GM12878 (cell line): ENCODE results near the gene PGAP3. TPM values are rescaled to one million over a fixed set of nuclear protein-coding genes. Genes with fewer than 3 reads are reported as not detected.

Experiments used
- ATAC-seq: fragments of 200-7000 bp; cut with Tn5 transposase; 3 replicates; pipeline ENCODE4 v1.9.1; 2020; ENCODE audit warnings: mild to moderate bottlenecking, moderate library complexity
- BruUV-seq: library from RNA; stranded (reverse); fragments of 400-500 nt; replicated peaks from 2 replicates; lab custom pipeline; 2021; lab: Mats Ljungman, UMichigan
- CTCF ChIA-PET: fragments of 300-600 bp; sonication (Branson Sonifier 250); formaldehyde crosslinking; extraction: SDS; loops from one replicate; lab custom pipeline; 2021; ENCODE audit warnings: inconsistent platforms; lab: Yijun Ruan, JAX
- POLR2A ChIA-PET: fragments of 350-600 bp; formaldehyde crosslinking; extraction: SDS; loops from one replicate; lab custom pipeline; 2021; ENCODE audit warnings: inconsistent platforms; lab: Charles Lee
- RAD21 ChIA-PET: fragments of 300-600 bp; sonication (Branson Sonifier 250); formaldehyde crosslinking; loops from one replicate; lab custom pipeline; 2023; ENCODE audit warnings: antibody characterized with exemption; ENCODE audit not compliant: unreplicated experiment; lab: Charles Lee
- SMC1A ChIA-PET: fragments of 300-600 bp; sonication (Branson Sonifier 250); formaldehyde crosslinking; loops from one replicate; lab custom pipeline; 2023; ENCODE audit not compliant: unreplicated experiment, uncharacterized antibody; lab: Charles Lee
- DNase-seq: peaks from one replicate; pipeline ENCODE4 v3.0.0-alpha.2; 2011; ENCODE audit warnings: low read depth, low spot score
- FAIRE-seq: peaks from 3 replicates; lab custom pipeline; 2011; peaks lifted over from hg19 to GRCh38; lab: Jason Lieb, UNC
- H2AFZ ChIP-seq: 2 replicates; pipeline ENCODE4 v1.6.0; 2011; ENCODE audit warnings: low read depth, low read length, control low read depth; ENCODE audit not compliant: control insufficient read depth
- H3K27ac ChIP-seq: 2 replicates; pipeline ENCODE4 v1.5.1; 2011; ENCODE audit warnings: control low read depth; ENCODE audit not compliant: control insufficient read depth, insufficient read depth
- H3K27me3 ChIP-seq, 2 experiments: replicated peaks in 1 of 2; 2 replicates each; pipeline versions ENCODE4 v1.6.0 to v1.6.1; 2011; ENCODE audit warnings: low read length in 1 of 2; ENCODE audit not compliant: control insufficient read depth in 2 of 2, insufficient read depth in 2 of 2
- H3K36me3 ChIP-seq, 2 experiments: 2 replicates each; pipeline ENCODE4 v1.5.1; 2011; ENCODE audit warnings: low read length in 1 of 2; ENCODE audit not compliant: control insufficient read depth in 2 of 2, insufficient read depth in 2 of 2
- H3K4me1 ChIP-seq: 2 replicates; pipeline ENCODE4 v1.6.1; 2011; ENCODE audit warnings: mild to moderate bottlenecking, low read length, moderate library complexity, mixed read lengths; ENCODE audit not compliant: control insufficient read depth, insufficient read depth
- H3K4me2 ChIP-seq: 2 replicates; pipeline ENCODE4 v1.6.0; 2011; ENCODE audit warnings: control low read depth; ENCODE audit not compliant: control insufficient read depth, insufficient read depth
- H3K4me3 ChIP-seq: fragments of 200-600 bp; sonication (generic); 2 replicates; pipeline ENCODE4 v1.5.1; 2016
- H3K79me2 ChIP-seq: 2 replicates; pipeline ENCODE4 v1.6.0; 2011; ENCODE audit warnings: low read length; ENCODE audit not compliant: control insufficient read depth, insufficient read depth
- H3K9ac ChIP-seq: 2 replicates; pipeline ENCODE4 v1.8.0; 2011; ENCODE audit warnings: low read length, control low read depth, mixed read lengths; ENCODE audit not compliant: control insufficient read depth, insufficient read depth
- H3K9me3 ChIP-seq: replicated peaks from 3 replicates; pipeline ENCODE4 v1.5.1; 2011; ENCODE audit warnings: mild to moderate bottlenecking, low read length; ENCODE audit not compliant: control insufficient read depth, insufficient read depth
- H4K20me1 ChIP-seq: 2 replicates; pipeline ENCODE4 v1.6.0; 2011; ENCODE audit not compliant: control insufficient read depth, insufficient read depth
- HDAC6 ChIP-seq: fragments of 200-600 bp; sonication (generic); IDR thresholded peaks from one replicate; pipeline ENCODE4 v1.8.0; 2017; ENCODE audit warnings: antibody characterized with exemption; ENCODE audit not compliant: unreplicated experiment
- MYC ChIP-seq: IDR thresholded peaks from 2 replicates; pipeline ENCODE4 v1.6.1; 2011; ENCODE audit warnings: mild to moderate bottlenecking, low read length, moderate library complexity, inconsistent platforms; ENCODE audit not compliant: insufficient read depth, insufficient replicate concordance, insufficient read length, severe bottlenecking
- SUZ12 ChIP-seq: fragments of 200-600 bp; sonication (generic); IDR thresholded peaks from one replicate; pipeline ENCODE4 v1.6.1; 2018; ENCODE audit warnings: antibody characterized with exemption, mild to moderate bottlenecking; ENCODE audit not compliant: unreplicated experiment
- TAF1 ChIP-seq: IDR thresholded peaks from 2 replicates; pipeline ENCODE4 v1.6.1; 2011; ENCODE audit warnings: mild to moderate bottlenecking, low read depth, low read length, borderline replicate concordance
- whole genome bisulfite sequencing: methylation state at CpG from one replicate; pipeline ENCODE4 v1.1.6; 2016; ENCODE audit warnings: low lambda C conversion rate; ENCODE audit not compliant: insufficient replicate concordance, insufficient coverage; ENCODE audit errors: missing lambda C conversion rate; 5-methylcytosine and 5-hydroxymethylcytosine counted together
- in situ Hi-C: fragments of 300-500 bp; cut with MboI; formaldehyde crosslinking; loops from 9 replicates; pipeline ENCODE4 v1.14.3; 2018; ENCODE audit warnings: mixed read lengths
- intact Hi-C: fragments of 100-400 bp; cut with micrococcal nuclease; formaldehyde crosslinking; loops from one replicate; pipeline ENCODE4 v1.14.2; 2022; ENCODE audit not compliant: unreplicated experiment
- polyA plus RNA-seq, 11 experiments: library from polyadenylated mRNA; depleted of rRNA in 4 of 11; unstranded in 6 of 11; stranded (reverse) in 5 of 11; fragments of >200 nt; fragmentation: Nextera tagmentation in 4 of 11; fragmentation: Illumina TruSeq in 1 of 11; extraction: Ambion mirVana in 4 of 11; extraction: Trizol in 1 of 11; gene quantifications; 1 replicate in 1 of 11; 2 replicates in 10 of 11; pipeline versions ENCODE4 v1.2.1 to v1.2.3, GENCODE V29; 2011 to 2016; ENCODE audit warnings: inconsistent platforms in 2 of 11, missing spikeins in 2 of 11, low read depth in 1 of 11
- total RNA-seq, 4 experiments: library from RNA; depleted of rRNA in 3 of 4; stranded (reverse); fragments of >200 nt in 3 of 4; fragmentation: Illumina TruSeq in 1 of 4; extraction: Trizol in 1 of 4; gene quantifications; 2 replicates each; pipeline versions ENCODE4 v1.2.1 to v1.2.3, GENCODE V29; 2013 to 2021
- TF ChIP-seq, protein P1 (sequence below): IDR thresholded peaks from 2 replicates; pipeline ENCODE4 v1.6.1; 2012; ENCODE audit warnings: low read length, inconsistent platforms

Gene PGAP3
- total and polyA plus RNA-seq, 10 of the 15 experiments (the other 5 are each of a cell fraction or from before 2014, with no cell fraction given), result 0.21 to 10.0 (median 5.3) TPM

DNA sequence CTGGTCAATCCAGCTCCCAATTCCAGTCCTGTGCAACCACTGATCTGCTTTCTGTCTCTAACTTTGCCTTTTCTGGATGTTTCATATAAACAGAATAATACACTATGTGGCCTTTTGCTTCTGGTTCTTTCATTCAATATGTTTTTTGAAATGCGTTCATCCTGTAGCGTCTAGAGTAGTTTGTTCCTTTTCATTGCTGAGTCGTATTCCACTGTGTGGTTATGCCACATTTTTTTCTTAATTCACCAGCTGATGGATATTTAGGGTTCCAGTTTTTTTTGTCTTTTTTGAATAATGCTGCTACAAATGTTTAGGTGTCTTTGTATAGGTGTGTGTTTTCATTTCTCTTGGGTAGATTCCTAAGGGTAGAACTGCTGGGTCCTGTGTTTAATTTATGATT is 44.7 kb upstream of the PGAP3 start:
- Histone ChIP-seq H3K79me2 (peaks cover 7% of the 10 kb centered on the region), H3K4me3 (no peak overlapping the region), H2AFZ (no peak overlapping the region), H3K9ac (no peak overlapping the region), H3K27me3 (no peaks in the 10 kb centered on the region), H4K20me1 (no peaks in the 10 kb centered on the region), H3K9me3 (no peaks in the 10 kb centered on the region), H3K36me3 (no peaks in the 10 kb centered on the region), H3K4me1 (peaks cover 3% of the 10 kb centered on the region; the same call in 1 of the 2 replicates), H3K4me2 (no peak overlapping the region), H3K27ac (no peak overlapping the region)
- no peak for TF ChIP-seq MYC
- TF ChIP-seq, protein P1, sequence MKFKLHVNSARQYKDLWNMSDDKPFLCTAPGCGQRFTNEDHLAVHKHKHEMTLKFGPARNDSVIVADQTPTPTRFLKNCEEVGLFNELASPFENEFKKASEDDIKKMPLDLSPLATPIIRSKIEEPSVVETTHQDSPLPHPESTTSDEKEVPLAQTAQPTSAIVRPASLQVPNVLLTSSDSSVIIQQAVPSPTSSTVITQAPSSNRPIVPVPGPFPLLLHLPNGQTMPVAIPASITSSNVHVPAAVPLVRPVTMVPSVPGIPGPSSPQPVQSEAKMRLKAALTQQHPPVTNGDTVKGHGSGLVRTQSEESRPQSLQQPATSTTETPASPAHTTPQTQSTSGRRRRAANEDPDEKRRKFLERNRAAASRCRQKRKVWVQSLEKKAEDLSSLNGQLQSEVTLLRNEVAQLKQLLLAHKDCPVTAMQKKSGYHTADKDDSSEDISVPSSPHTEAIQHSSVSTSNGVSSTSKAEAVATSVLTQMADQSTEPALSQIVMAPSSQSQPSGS, result no peak
- no peak for TF ChIP-seq TAF1
- TF ChIP-seq SUZ12, result no peak
- no peak for TF ChIP-seq HDAC6
- WGBS, result 98% methylated on average over 3 of the region's 3 CpGs
- intact Hi-C loops (loop anchor here (5.0 kb wide), 1 partner anchor 110 kb away; no protein-coding TSS in a partner anchor), in situ Hi-C loops (no loop called here)
- no peak for DNase-seq
- CTCF ChIA-PET, result interaction anchor here (0.7 to 5.6 kb wide), 10 partner anchors 12 to 128 kb away, joined by 3 to 79 read pairs (median 12); partner anchors contain the start of genes PNMT and STARD3
- BruUV-seq, result no TSS peak
- POLR2A ChIA-PET, result interaction anchor here (0.7 kb wide), 1 partner anchor 23 kb away, joined by 4 read pairs; no protein-coding TSS in a partner anchor
- no peak for ATAC-seq
- no peak for FAIRE-seq
- SMC1A ChIA-PET, result interaction anchor here (0.9 to 1.7 kb wide), 3 partner anchors 21 to 45 kb away, joined by 3 to 6 read pairs (median 4); partner anchors contain the start of gene PGAP3
- RAD21 ChIA-PET, result interaction anchor here (1.0 kb wide), 1 partner anchor 131 kb away, joined by 3 read pairs; the partner anchor contains the start of gene IKZF3
